Type B pancreatic cell (in vitro differentiated cells): ENCODE results near the gene ATXN7L2. TPM values are rescaled to one million over a fixed set of nuclear protein-coding genes. Genes with fewer than 3 reads are reported as not detected.
A peak's percentile ranks its signal among the peaks of the same experiment; 100 is the strongest.

Experiments
- DNase-seq: peaks from one replicate; pipeline ENCODE4 v3.0.0; 2021; ENCODE audit warnings: mixed read lengths; ENCODE audit not compliant: unreplicated experiment; ENCODE audit errors: extremely low spot score
- H3K27ac Mint-ChIP-seq: 2 replicates; pipeline ENCODE4 v1.8.0; 2021; ENCODE audit warnings: mild to moderate bottlenecking, mixed read lengths
- H3K27me3 Mint-ChIP-seq: 2 replicates; pipeline ENCODE4 v1.8.0; 2021; ENCODE audit warnings: mixed read lengths
- H3K36me3 Mint-ChIP-seq: 2 replicates; pipeline ENCODE4 v1.8.0; 2021; ENCODE audit warnings: mixed read lengths
- H3K4me1 Mint-ChIP-seq: one replicate; pipeline ENCODE4 v1.8.0; 2021; ENCODE audit warnings: mixed read lengths; ENCODE audit not compliant: unreplicated experiment
- H3K4me3 Mint-ChIP-seq: 2 replicates; pipeline ENCODE4 v1.8.0; 2021; ENCODE audit warnings: mild to moderate bottlenecking, mixed read lengths
- H3K9me3 Mint-ChIP-seq: 2 replicates; pipeline ENCODE4 v1.8.0; 2021; ENCODE audit warnings: mixed read lengths
- CTCF ChIP-seq: fragments of 200-600 bp; sonication (generic); conservative IDR thresholded peaks from 2 replicates; pipeline ENCODE4 v1.5.0; 2021; ENCODE audit warnings: antibody characterized with exemption, mild to moderate bottlenecking
- total RNA-seq: library from RNA; stranded (reverse); gene quantifications from 2 replicates; pipeline ENCODE4 v1.2.1, GENCODE V29; 2021; ENCODE audit warnings: low replicate concordance

The ATXN7L2 gene
- total RNA-seq, 1 donor from 2014 or later = 12.0 TPM

GRCh38 chr1:109466452-109467300 lies 17.0 kb upstream of the ATXN7L2 start, which contains the start of gene SYPL2:
TSS of gene SYPL2 (plus strand) at chr1:109466546. CDS start at chr1:109466844, 298 bp downstream.
- peak; percentile 24 for TF ChIP-seq CTCF
- peaks cover 92% of the 10 kb centered on the region for H3K27me3 Mint-ChIP-seq
- peak within 1 kb of the TSS; percentile 86 for H3K4me3 Mint-ChIP-seq
- no peaks in the 10 kb centered on the region for H3K4me1 Mint-ChIP-seq
- H3K36me3 Mint-ChIP-seq = no peaks in the 10 kb centered on the region
- DNase-seq = no peak
- H3K27ac Mint-ChIP-seq = peak within 1 kb of the TSS; percentile 59
- H3K9me3 Mint-ChIP-seq = no peaks in the 10 kb centered on the region

- DNase-seq = no peak
- H3K27me3 Mint-ChIP-seq = peaks cover 90% of the 10 kb centered on the region
- H3K9me3 Mint-ChIP-seq = no peaks in the 10 kb centered on the region
- TF ChIP-seq CTCF = no peak
- H3K4me3 Mint-ChIP-seq = peak overlapping the region; percentile 72
- no peaks in the 10 kb centered on the region for H3K36me3 Mint-ChIP-seq
- no peaks in the 10 kb centered on the region for H3K4me1 Mint-ChIP-seq
- no peak overlapping the region for H3K27ac Mint-ChIP-seq
Measured at GRCh38 chr1:109467301-109467777, 16.4 kb upstream of the ATXN7L2 start.

- TF ChIP-seq CTCF = no peak
- no peak overlapping the region for H3K27ac Mint-ChIP-seq
- H3K4me1 Mint-ChIP-seq = no peaks in the 10 kb centered on the region
- H3K9me3 Mint-ChIP-seq = no peaks in the 10 kb centered on the region
- peaks cover 90% of the 10 kb centered on the region for H3K27me3 Mint-ChIP-seq
- no peaks in the 10 kb centered on the region for H3K36me3 Mint-ChIP-seq
- DNase-seq = no peak
- peak overlapping the region; percentile 72 for H3K4me3 Mint-ChIP-seq
Measured at GRCh38 chr1:109468061-109468460, 15.6 kb upstream of the ATXN7L2 start.

- Mint-ChIP-seq H3K4me1 (no peaks in the 10 kb centered on the region), H3K36me3 (no peaks in the 10 kb centered on the region), H3K27ac (no peak overlapping the region), H3K9me3 (no peaks in the 10 kb centered on the region), H3K27me3 (peaks cover 90% of the 10 kb centered on the region), H3K4me3 (no peak overlapping the region)
- no peak for DNase-seq
- TF ChIP-seq CTCF = no peak
Measured at GRCh38 chr1:109468903-109469302, 14.8 kb upstream of the ATXN7L2 start.

- DNase-seq = no peak
- Mint-ChIP-seq H3K27ac (no peak overlapping the region), H3K4me3 (no peak overlapping the region), H3K36me3 (no peaks in the 10 kb centered on the region), H3K9me3 (no peaks in the 10 kb centered on the region), H3K4me1 (no peaks in the 10 kb centered on the region), H3K27me3 (peaks cover 89% of the 10 kb centered on the region)
- no peak for TF ChIP-seq CTCF
Measured at GRCh38 chr1:109470245-109470644, 13.5 kb upstream of the ATXN7L2 start.
